Keratinocyte (primary cell): ENCODE measurements around the gene SDF2L1. TPM values are rescaled to one million over a fixed set of nuclear protein-coding genes. Genes with fewer than 3 reads are reported as not detected.

Experiments
- DNase-seq: peaks from one replicate; pipeline ENCODE4 v3.0.0-alpha.2; 2011; ENCODE audit warnings: low read depth, missing footprints, low spot score
- FAIRE-seq: peaks from 2 replicates; lab custom pipeline; 2011; peaks lifted over from hg19 to GRCh38; lab: Jason Lieb, UNC
- H2AFZ ChIP-seq: 2 replicates; pipeline ENCODE4 v1.6.0; 2012; ENCODE audit warnings: low read length, control low read depth, inconsistent platforms; ENCODE audit not compliant: control insufficient read depth
- H3K27ac ChIP-seq: 2 replicates; pipeline ENCODE4 v1.5.1; 2011; ENCODE audit warnings: low read length; ENCODE audit not compliant: control insufficient read depth, insufficient read depth
- H3K27me3 ChIP-seq: 3 replicates; pipeline ENCODE4 v1.6.0; 2011; ENCODE audit warnings: low read length; ENCODE audit not compliant: control insufficient read depth, insufficient read depth; ENCODE audit errors: extremely low read depth
- H3K36me3 ChIP-seq, 2 experiments: 2 replicates in 1 of 2; 3 replicates in 1 of 2; pipeline ENCODE4 v1.5.1; 2011; ENCODE audit warnings: low read length in 2 of 2, mild to moderate bottlenecking in 1 of 2; ENCODE audit not compliant: control insufficient read depth in 2 of 2, insufficient read depth in 2 of 2; ENCODE audit errors: extremely low read depth in 1 of 2
- H3K4me1 ChIP-seq: 3 replicates; pipeline ENCODE4 v1.5.1; 2011; ENCODE audit warnings: low read length; ENCODE audit not compliant: control insufficient read depth, insufficient read depth; ENCODE audit errors: extremely low read depth
- H3K4me2 ChIP-seq: 3 replicates; pipeline ENCODE4 v1.6.0; 2011; ENCODE audit warnings: low read depth, low read length; ENCODE audit not compliant: control insufficient read depth, insufficient read depth; ENCODE audit errors: extremely low read depth
- H3K4me3 ChIP-seq, 3 experiments: fragments of 200-600 bp in 1 of 3; sonication (generic) in 1 of 3; 2 replicates in 2 of 3; 3 replicates in 1 of 3; pipeline ENCODE4 v1.5.1; 2011 to 2016; ENCODE audit warnings: low read length in 3 of 3, mild to moderate bottlenecking in 3 of 3, control low read depth in 2 of 3, inconsistent platforms in 1 of 3, low read depth in 1 of 3, mixed read lengths in 1 of 3, mixed run types in 1 of 3, moderate library complexity in 1 of 3; ENCODE audit not compliant: control insufficient read depth in 2 of 3, insufficient read depth in 2 of 3; ENCODE audit errors: extremely low read depth in 1 of 3
- H3K79me2 ChIP-seq: 2 replicates; pipeline ENCODE4 v1.6.0; 2012; ENCODE audit warnings: low read length; ENCODE audit not compliant: control insufficient read depth, insufficient read depth
- H3K9ac ChIP-seq: 3 replicates; pipeline ENCODE4 v1.6.0; 2011; ENCODE audit warnings: low read length; ENCODE audit not compliant: control insufficient read depth, insufficient read depth; ENCODE audit errors: extremely low read depth
- H3K9me1 ChIP-seq: 3 replicates; pipeline ENCODE4 v1.6.0; 2011; ENCODE audit warnings: low read length; ENCODE audit not compliant: control insufficient read depth, insufficient read depth; ENCODE audit errors: extremely low read depth
- H3K9me3 ChIP-seq: 2 replicates; pipeline ENCODE4 v1.5.1; 2012; ENCODE audit warnings: low read depth, low read length; ENCODE audit not compliant: control insufficient read depth
- H4K20me1 ChIP-seq: 3 replicates; pipeline ENCODE4 v1.6.0; 2011; ENCODE audit warnings: low read length; ENCODE audit not compliant: control insufficient read depth, insufficient read depth; ENCODE audit errors: extremely low read depth
- EZH2 ChIP-seq: IDR thresholded peaks from one replicate; pipeline ENCODE4 v1.6.1; 2012; ENCODE audit warnings: inconsistent platforms, mild to moderate bottlenecking, low read length, moderate library complexity
- dilution Hi-C: fragments of 300-500 bp; cut with MboI; formaldehyde crosslinking; loops from one replicate; pipeline ENCODE4 v1.7.0; 2020; ENCODE audit warnings: low sequenced_read_pairs; ENCODE audit not compliant: extremely low pct_ligation_motif_present
- polyA plus RNA-seq, 5 experiments: library from polyadenylated mRNA; depleted of rRNA in 3 of 5; stranded (reverse) in 3 of 5; stranded (forward) in 1 of 5; unstranded in 1 of 5; fragments of >200 nt; gene quantifications; 1 replicate in 1 of 5; 2 replicates in 3 of 5; 3 replicates in 1 of 5; pipeline versions ENCODE4 v1.2.1 to v1.2.3, GENCODE V29; 2011 to 2012; ENCODE audit warnings: missing spikeins in 2 of 5, low read depth in 1 of 5, low replicate concordance in 1 of 5
- TF ChIP-seq, protein P1 (sequence below), 3 experiments: IDR thresholded peaks in 1 of 3; conservative IDR thresholded peaks in 1 of 3; optimal IDR thresholded peaks in 1 of 3; 2 replicates in 2 of 3; 3 replicates in 1 of 3; pipeline versions ENCODE3 to v1.5.1; 2011; ENCODE audit warnings: low read length in 3 of 3, mild to moderate bottlenecking in 3 of 3, moderate library complexity in 2 of 3, control low read depth in 1 of 3, inconsistent platforms in 1 of 3; ENCODE audit not compliant: insufficient read depth in 2 of 3; ENCODE audit errors: extremely low read depth in 1 of 3

SDF2L1 gene
- polyA plus RNA-seq, 1 donor (not counting 4 experiments of a cell fraction or from before 2014, with no cell fraction given), result 25.6 TPM

GRCh38 chr22:21626073-21626734 lies 15.9 kb upstream of the SDF2L1 start:
- DNase-seq (no peak), FAIRE-seq (no peak)
- peaks cover 14% of the 10 kb centered on the region for H3K4me1 ChIP-seq
- H3K4me2 ChIP-seq, result no peak overlapping the region
- no peak overlapping the region for H3K4me3 ChIP-seq
- H3K27me3 ChIP-seq, result no peaks in the 10 kb centered on the region
- TF ChIP-seq EZH2, result no peak
- TF ChIP-seq, protein P1, sequence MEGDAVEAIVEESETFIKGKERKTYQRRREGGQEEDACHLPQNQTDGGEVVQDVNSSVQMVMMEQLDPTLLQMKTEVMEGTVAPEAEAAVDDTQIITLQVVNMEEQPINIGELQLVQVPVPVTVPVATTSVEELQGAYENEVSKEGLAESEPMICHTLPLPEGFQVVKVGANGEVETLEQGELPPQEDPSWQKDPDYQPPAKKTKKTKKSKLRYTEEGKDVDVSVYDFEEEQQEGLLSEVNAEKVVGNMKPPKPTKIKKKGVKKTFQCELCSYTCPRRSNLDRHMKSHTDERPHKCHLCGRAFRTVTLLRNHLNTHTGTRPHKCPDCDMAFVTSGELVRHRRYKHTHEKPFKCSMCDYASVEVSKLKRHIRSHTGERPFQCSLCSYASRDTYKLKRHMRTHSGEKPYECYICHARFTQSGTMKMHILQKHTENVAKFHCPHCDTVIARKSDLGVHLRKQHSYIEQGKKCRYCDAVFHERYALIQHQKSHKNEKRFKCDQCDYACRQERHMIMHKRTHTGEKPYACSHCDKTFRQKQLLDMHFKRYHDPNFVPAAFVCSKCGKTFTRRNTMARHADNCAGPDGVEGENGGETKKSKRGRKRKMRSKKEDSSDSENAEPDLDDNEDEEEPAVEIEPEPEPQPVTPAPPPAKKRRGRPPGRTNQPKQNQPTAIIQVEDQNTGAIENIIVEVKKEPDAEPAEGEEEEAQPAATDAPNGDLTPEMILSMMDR (optimal IDR thresholded peaks at IDR 0.05 in 1 of 3, IDR thresholded peaks at IDR 0.05 in 1 of 3, conservative IDR thresholded peaks at IDR 0.05 in 1 of 3; ENCODE audit: extremely low read depth in 1 of 3, insufficient read depth in 2 of 3, low read length in 3 of 3), result no peak
- peaks cover 11 to 23% of the 10 kb centered on the region in 2 experiments for H3K36me3 ChIP-seq
- H4K20me1 ChIP-seq, result peaks cover 18% of the 10 kb centered on the region
- H3K9me1 ChIP-seq, result peaks cover 5% of the 10 kb centered on the region
- peaks cover 49% of the 10 kb centered on the region for H3K79me2 ChIP-seq
- no peak overlapping the region for H3K9ac ChIP-seq
- H2AFZ ChIP-seq, result no peak overlapping the region
- dilution Hi-C loops, result no loop called here
- no peaks in the 10 kb centered on the region for H3K9me3 ChIP-seq
- no peak overlapping the region for H3K27ac ChIP-seq

- H3K36me3 ChIP-seq, result peaks cover 11 to 23% of the 10 kb centered on the region in 2 experiments
- FAIRE-seq, result no peak
Measured at GRCh38 chr22:21626735-21627469, 15.2 kb upstream of the SDF2L1 start.

More at GRCh38 chr22:21626735-21627469, 15.2 kb upstream of the SDF2L1 start:
- Histone ChIP-seq H3K4me3 (no peak overlapping the region), H4K20me1 (peaks cover 18% of the 10 kb centered on the region), H3K27ac (no peak overlapping the region), H3K27me3 (no peaks in the 10 kb centered on the region), H3K9me1 (peaks cover 5% of the 10 kb centered on the region), H3K9ac (no peak overlapping the region), H3K4me1 (peaks cover 14% of the 10 kb centered on the region), H3K79me2 (peaks cover 47% of the 10 kb centered on the region), H3K4me2 (no peak overlapping the region), H3K9me3 (no peaks in the 10 kb centered on the region), H2AFZ (no peak overlapping the region)
- no peak for DNase-seq
- TF ChIP-seq EZH2, result no peak
- TF ChIP-seq, protein P1 (optimal IDR thresholded peaks at IDR 0.05 in 1 of 3, IDR thresholded peaks at IDR 0.05 in 1 of 3, conservative IDR thresholded peaks at IDR 0.05 in 1 of 3; ENCODE audit: extremely low read depth in 1 of 3, insufficient read depth in 2 of 3, low read length in 3 of 3), result no peak
- dilution Hi-C loops, result no loop called here
